Omental fat pad (tissue), 4 donors: Measurements from ENCODE around the gene ASB7. TPM values are rescaled to one million over a fixed set of nuclear protein-coding genes. Genes with fewer than 3 reads are reported as not detected.
A peak's percentile ranks its signal among the peaks of the same experiment; 100 is the strongest.

Experiments used
- ATAC-seq: fragments of 150-250 bp; one replicate; pipeline ENCODE4 v1.9.1; 2016; ENCODE audit warnings: mild to moderate bottlenecking, moderate library complexity; ENCODE audit not compliant: low FRiP score
- DNase-seq: peaks from one replicate; pipeline ENCODE4 v3.0.0-alpha.2; 2019; ENCODE audit warnings: low spot score
- total RNA-seq, 4 donors: library from RNA; depleted of rRNA; stranded (reverse); fragments of >200 nt; gene quantifications; one replicate each; pipeline ENCODE4 v1.1.0, GENCODE V29; 2016
- TF ChIP-seq, protein P1 (sequence below), 3 donors: fragments of 450-650 bp; IDR thresholded peaks; one replicate each; pipeline ENCODE4 v1.5.1; 2016 to 2017; ENCODE audit warnings: antibody characterized with exemption in 3 of 3, mild to moderate bottlenecking in 3 of 3, moderate library complexity in 2 of 3

The ASB7 gene
- total RNA-seq, 4 donors from 2014 or later = 9.8 to 13.6 (median 11.1) TPM

DNA sequence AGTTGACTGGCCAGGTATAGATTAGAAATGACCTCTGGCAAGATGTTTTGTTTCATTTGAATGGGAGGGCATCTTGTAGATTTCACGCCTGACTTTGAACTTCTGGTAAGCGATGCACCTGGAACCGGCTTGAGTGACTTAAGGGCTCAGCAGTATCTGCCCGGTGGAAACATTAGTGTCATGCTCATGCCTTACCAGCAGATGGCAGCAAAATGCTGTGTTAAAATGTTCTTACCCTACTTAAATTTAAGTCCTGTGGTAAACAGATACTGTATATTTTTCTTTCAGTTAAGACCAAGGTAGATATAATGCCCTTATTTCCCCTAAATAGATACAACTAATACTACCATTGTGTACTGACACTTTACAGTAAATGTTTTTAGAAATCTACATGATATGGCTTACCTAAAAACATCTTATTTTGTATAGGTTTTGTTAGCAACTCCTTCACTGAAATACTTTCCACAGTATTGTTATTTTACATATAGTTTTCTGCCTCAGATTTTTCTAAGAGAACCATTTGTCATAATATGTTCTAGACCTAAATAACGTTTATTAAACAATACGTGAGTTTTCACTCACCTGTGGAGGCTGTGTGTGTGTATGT lies 25.5 kb downstream of the ASB7 start:
- ATAC-seq = peak; percentile 79
- TF ChIP-seq, protein P1, sequence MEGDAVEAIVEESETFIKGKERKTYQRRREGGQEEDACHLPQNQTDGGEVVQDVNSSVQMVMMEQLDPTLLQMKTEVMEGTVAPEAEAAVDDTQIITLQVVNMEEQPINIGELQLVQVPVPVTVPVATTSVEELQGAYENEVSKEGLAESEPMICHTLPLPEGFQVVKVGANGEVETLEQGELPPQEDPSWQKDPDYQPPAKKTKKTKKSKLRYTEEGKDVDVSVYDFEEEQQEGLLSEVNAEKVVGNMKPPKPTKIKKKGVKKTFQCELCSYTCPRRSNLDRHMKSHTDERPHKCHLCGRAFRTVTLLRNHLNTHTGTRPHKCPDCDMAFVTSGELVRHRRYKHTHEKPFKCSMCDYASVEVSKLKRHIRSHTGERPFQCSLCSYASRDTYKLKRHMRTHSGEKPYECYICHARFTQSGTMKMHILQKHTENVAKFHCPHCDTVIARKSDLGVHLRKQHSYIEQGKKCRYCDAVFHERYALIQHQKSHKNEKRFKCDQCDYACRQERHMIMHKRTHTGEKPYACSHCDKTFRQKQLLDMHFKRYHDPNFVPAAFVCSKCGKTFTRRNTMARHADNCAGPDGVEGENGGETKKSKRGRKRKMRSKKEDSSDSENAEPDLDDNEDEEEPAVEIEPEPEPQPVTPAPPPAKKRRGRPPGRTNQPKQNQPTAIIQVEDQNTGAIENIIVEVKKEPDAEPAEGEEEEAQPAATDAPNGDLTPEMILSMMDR (IDR thresholded peaks at IDR 0.05) = peak in 2 of 3 donors; percentile 36 to 75
- DNase-seq = no peak

DNA sequence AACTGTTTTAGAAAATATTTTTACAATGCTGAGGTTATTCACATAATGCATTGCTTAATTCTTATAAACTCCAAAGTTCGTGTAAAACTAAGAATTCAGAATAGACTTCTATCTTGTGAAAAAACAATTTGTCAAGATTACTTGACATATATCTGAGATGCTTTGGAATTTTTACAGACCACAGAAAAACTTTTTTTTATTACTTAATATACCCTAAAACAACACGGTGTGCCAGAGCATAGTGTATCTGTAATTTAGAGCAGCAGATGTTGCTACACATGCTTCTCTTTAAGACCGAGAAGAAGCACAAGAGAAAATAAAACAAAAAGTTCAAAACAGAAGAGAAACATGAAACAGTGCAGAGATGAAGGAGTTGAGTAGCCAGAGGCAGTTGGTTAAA lies 26.4 kb downstream of the ASB7 start:
- TF ChIP-seq, protein P1 (IDR thresholded peaks at IDR 0.05) = no peak
- peak; percentile 29 for ATAC-seq
- no peak for DNase-seq

DNA sequence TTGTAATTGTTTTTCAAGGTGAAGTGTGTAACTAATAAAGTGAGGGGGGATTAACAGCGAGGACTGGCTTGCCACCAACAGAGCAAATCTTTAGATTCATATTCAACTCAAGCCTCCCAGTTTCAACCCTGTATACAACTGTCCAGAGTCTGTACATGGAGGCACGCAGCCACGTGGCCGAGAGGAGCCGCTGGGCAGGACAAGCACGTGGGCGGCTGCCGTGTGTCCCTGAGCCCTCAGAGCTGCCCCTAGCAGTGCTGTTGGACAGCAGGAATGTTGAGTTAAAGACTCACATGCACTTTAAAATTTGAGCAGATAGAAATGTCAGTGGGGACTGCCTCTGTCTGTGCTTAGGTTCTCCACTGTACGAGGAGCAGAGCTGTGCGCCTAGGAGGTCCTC lies 29.4 kb downstream of the ASB7 start:
- TF ChIP-seq, protein P1 (IDR thresholded peaks at IDR 0.05) = no peak
- no peak for DNase-seq
- no peak for ATAC-seq

DNA sequence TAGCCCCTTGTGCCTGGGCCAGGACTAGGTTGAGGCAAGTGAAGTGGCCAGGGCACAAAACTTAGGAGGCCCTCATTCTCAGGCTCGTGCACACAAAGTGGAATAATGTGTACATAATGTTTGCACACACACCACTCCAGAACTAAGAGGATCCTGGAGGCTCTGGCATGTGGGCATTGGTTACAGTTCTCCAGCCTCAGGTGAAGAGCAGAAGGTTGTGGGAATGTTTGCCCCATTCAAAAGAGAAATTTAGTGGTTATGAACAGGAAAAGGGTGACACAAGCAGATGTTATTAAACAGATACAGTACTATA lies 31.3 kb downstream of the ASB7 start:
- no peak for ATAC-seq
- TF ChIP-seq, protein P1 (IDR thresholded peaks at IDR 0.05) = no peak
- no peak for DNase-seq

DNA sequence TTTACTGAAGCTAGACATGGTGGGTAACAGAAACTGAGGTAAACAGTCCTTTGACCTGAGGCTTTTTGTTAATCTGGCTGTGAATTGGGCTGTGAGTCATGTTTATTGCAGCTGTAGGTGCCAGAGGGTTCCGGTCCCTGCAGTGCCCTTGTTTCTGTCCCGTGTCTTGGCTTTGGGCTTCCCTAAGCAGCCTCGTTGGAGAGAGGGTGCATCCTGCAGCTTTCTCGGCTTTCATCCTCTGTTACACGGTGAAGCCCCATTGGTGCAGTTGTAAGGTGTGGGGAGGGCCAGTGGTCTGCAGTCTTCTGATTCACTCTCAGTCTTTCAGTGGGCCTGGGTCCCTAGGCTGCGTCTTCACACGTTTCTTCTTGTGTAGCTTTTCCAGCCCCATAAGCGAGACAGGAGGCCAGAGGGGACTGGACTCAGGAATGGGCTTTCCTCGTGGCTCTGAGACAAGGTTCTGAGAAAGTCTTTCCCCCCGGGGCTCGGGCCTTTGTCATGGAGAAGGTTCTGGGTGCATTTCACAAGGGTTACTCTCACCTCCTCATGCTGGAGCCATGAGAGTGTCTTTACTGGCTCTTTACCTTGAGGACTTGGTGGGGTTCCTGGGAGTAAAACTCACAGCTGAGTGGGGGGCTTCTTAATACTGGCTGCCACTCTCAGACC lies 33.1 kb downstream of the ASB7 start:
- ATAC-seq = no peak

DNA sequence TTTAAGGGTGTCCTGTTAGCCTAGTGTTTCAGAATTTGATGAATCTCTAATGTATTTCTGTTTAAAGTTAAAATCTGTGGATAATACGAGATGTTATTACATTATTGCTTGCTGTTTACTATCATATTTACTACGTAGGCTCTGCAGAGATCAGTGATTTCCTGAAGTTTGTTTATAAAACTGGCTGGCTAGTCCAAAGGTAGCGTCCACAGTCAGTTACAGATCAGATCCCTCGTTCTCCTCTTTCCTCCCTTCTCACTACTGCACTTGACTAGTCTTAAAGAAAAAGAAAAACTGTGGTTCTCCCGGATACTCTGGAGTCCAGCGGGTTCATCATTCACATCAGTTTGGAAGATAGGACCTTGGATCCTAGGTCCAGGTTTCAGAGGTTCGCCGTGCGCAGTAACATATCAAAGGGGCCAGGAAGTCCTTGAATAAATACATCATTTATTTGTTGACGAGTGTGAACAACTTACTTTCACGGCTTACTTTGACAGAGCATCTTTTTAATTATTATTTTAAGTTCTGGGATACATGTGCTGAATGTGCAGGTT lies 35.9 kb downstream of the ASB7 start:
- TF ChIP-seq, protein P1 (IDR thresholded peaks at IDR 0.05) = no peak
- no peak for DNase-seq
- no peak for ATAC-seq

More for the DNA sequence above, 33.1 kb downstream of the ASB7 start:
- TF ChIP-seq, protein P1 (IDR thresholded peaks at IDR 0.05) = no peak
- DNase-seq = no peak
